ENCODE data around the gene P2RX2.

- TF ChIP-seq, protein P1, sequence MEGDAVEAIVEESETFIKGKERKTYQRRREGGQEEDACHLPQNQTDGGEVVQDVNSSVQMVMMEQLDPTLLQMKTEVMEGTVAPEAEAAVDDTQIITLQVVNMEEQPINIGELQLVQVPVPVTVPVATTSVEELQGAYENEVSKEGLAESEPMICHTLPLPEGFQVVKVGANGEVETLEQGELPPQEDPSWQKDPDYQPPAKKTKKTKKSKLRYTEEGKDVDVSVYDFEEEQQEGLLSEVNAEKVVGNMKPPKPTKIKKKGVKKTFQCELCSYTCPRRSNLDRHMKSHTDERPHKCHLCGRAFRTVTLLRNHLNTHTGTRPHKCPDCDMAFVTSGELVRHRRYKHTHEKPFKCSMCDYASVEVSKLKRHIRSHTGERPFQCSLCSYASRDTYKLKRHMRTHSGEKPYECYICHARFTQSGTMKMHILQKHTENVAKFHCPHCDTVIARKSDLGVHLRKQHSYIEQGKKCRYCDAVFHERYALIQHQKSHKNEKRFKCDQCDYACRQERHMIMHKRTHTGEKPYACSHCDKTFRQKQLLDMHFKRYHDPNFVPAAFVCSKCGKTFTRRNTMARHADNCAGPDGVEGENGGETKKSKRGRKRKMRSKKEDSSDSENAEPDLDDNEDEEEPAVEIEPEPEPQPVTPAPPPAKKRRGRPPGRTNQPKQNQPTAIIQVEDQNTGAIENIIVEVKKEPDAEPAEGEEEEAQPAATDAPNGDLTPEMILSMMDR (conservative IDR thresholded peaks at IDR 0.05 in 1 of 2, IDR thresholded peaks at IDR 0.05 in 1 of 2; ENCODE audit: low read depth in 1 of 2, low read length in 2 of 2) = no peak
- no peak for TF ChIP-seq EZH2 (IDR thresholded peaks at IDR 0.05; ENCODE audit: low read length, missing control alignments)
These were observed 35.8 kb upstream of the P2RX2 start for GRCh38 chr12:132582582-132583410.

All from fibroblast of lung (primary cell).